H1 (cell line): ENCODE results near the gene CFLAR. TPM values are rescaled to one million over a fixed set of nuclear protein-coding genes. Genes with fewer than 3 reads are reported as not detected.

Source experiments
- CTCF ChIA-PET: fragments of 300-600 bp; sonication (Branson Sonifier 250); formaldehyde crosslinking; loops from one replicate; lab custom pipeline; 2021; ENCODE audit not compliant: partially characterized antibody; lab: Charles Lee
- POLR2A ChIA-PET: fragments of 300-600 bp; sonication (Branson Sonifier 250); formaldehyde crosslinking; loops from one replicate; lab custom pipeline; 2021; ENCODE audit warnings: inconsistent platforms; ENCODE audit not compliant: partially characterized antibody; lab: Charles Lee
- DNase-seq, 2 experiments: peaks; one replicate each; pipeline versions ENCODE4 v3.0.0 to v3.0.0-alpha.2; 2010 to 2022; ENCODE audit warnings: low spot score in 2 of 2, low read depth in 1 of 2, mixed read lengths in 1 of 2
- FAIRE-seq: peaks from 2 replicates; lab custom pipeline; 2011; peaks lifted over from hg19 to GRCh38; lab: Jason Lieb, UNC
- H2AFZ ChIP-seq: 2 replicates; pipeline ENCODE4 v1.8.1; 2012; ENCODE audit warnings: low read length, inconsistent platforms
- H2AK5ac ChIP-seq: 2 replicates; pipeline ENCODE4 v1.6.1; 2013; ENCODE audit warnings: low read depth, low read length
- H2BK120ac ChIP-seq: replicated peaks from 2 replicates; pipeline ENCODE3; 2013; ENCODE audit warnings: low read depth, low read length, inconsistent platforms
- H2BK12ac ChIP-seq: 2 replicates; pipeline ENCODE4 v1.6.1; 2013; ENCODE audit warnings: low read depth, low read length
- H2BK15ac ChIP-seq: 2 replicates; pipeline ENCODE4 v1.6.1; 2013; ENCODE audit warnings: low read length
- H2BK20ac ChIP-seq: 2 replicates; pipeline ENCODE4 v1.6.1; 2013; ENCODE audit warnings: low read length
- H2BK5ac ChIP-seq: 2 replicates; pipeline ENCODE4 v1.6.1; 2013; ENCODE audit warnings: low read depth, low read length
- H3K14ac ChIP-seq: 2 replicates; pipeline ENCODE4 v1.6.1; 2013; ENCODE audit warnings: inconsistent platforms; ENCODE audit not compliant: insufficient read length
- H3K18ac ChIP-seq: 2 replicates; pipeline ENCODE4 v1.6.1; 2013; ENCODE audit warnings: low read length; ENCODE audit errors: extremely low read depth
- H3K23ac ChIP-seq: 2 replicates; pipeline ENCODE4 v1.6.1; 2013; ENCODE audit warnings: inconsistent platforms; ENCODE audit not compliant: insufficient read length
- H3K23me2 ChIP-seq: 2 replicates; pipeline ENCODE4 v1.6.1; 2013; ENCODE audit warnings: low read depth, low read length
- H3K27ac ChIP-seq: 2 replicates; pipeline ENCODE4 v1.6.1; 2011; ENCODE audit warnings: low read depth, low read length, inconsistent platforms
- H3K27me3 ChIP-seq, 4 experiments: replicated peaks in 1 of 4; 1 replicate in 1 of 4; 2 replicates in 3 of 4; pipeline versions ENCODE4 v1.6.1 to v1.8.1; 2011 to 2013; ENCODE audit warnings: low read length in 3 of 4, mild to moderate bottlenecking in 3 of 4, inconsistent platforms in 2 of 4, mixed read lengths in 2 of 4, moderate library complexity in 1 of 4; ENCODE audit not compliant: control insufficient read depth in 3 of 4, insufficient read depth in 3 of 4; ENCODE audit errors: extremely low read depth in 1 of 4
- H3K36me3 ChIP-seq, 4 experiments: 2 replicates each; pipeline versions ENCODE4 v1.6.1 to v1.8.1; 2011 to 2013; ENCODE audit warnings: mild to moderate bottlenecking in 4 of 4, low read length in 3 of 4, moderate library complexity in 2 of 4, control low read depth in 1 of 4, inconsistent platforms in 1 of 4; ENCODE audit not compliant: insufficient read depth in 4 of 4, control insufficient read depth in 2 of 4
- H3K4ac ChIP-seq: replicated peaks from 2 replicates; pipeline ENCODE3; 2013; ENCODE audit warnings: low read length, low read depth, mixed read lengths, inconsistent platforms; ENCODE audit not compliant: insufficient read length
- H3K4me1 ChIP-seq, 4 experiments: replicated peaks in 1 of 4; 1 replicate in 1 of 4; 2 replicates in 3 of 4; pipeline versions ENCODE4 v1.6.1 to v1.8.1; 2011 to 2013; ENCODE audit warnings: low read length in 3 of 4, inconsistent platforms in 2 of 4, mixed read lengths in 1 of 4; ENCODE audit not compliant: insufficient read depth in 4 of 4, control insufficient read depth in 3 of 4
- H3K4me2 ChIP-seq, 2 experiments: 2 replicates each; pipeline versions ENCODE4 v1.6.1 to v1.8.1; 2011 to 2013; ENCODE audit warnings: low read depth in 2 of 2, low read length in 2 of 2, control low read depth in 1 of 2, inconsistent platforms in 1 of 2, mild to moderate bottlenecking in 1 of 2; ENCODE audit not compliant: insufficient read depth in 1 of 2
- H3K4me3 ChIP-seq, 4 experiments: fragments of 200-600, 300-600 bp in 1 of 4; sonication (generic), shearing (Covaris generic), sonication (Bioruptor Twin) in 1 of 4; 2 replicates each; pipeline versions ENCODE4 v1.5.1 to v1.8.1; 2011 to 2016; ENCODE audit warnings: low read length in 4 of 4, low read depth in 3 of 4, control low read depth in 2 of 4, inconsistent platforms in 2 of 4, mild to moderate bottlenecking in 2 of 4, mixed read lengths in 1 of 4, moderate library complexity in 1 of 4; ENCODE audit not compliant: insufficient read depth in 2 of 4; ENCODE audit errors: extremely low read depth in 1 of 4
- H3K56ac ChIP-seq: replicated peaks from 2 replicates; pipeline ENCODE3; 2013; ENCODE audit warnings: low read depth, mild to moderate bottlenecking, mixed read lengths, low read length, inconsistent platforms; ENCODE audit not compliant: insufficient read length
- H3K79me1 ChIP-seq: 2 replicates; pipeline ENCODE4 v1.6.1; 2013; ENCODE audit warnings: low read depth, low read length, control low read depth
- H3K79me2 ChIP-seq, 2 experiments: 2 replicates each; pipeline versions ENCODE4 v1.6.1 to v1.8.1; 2012 to 2013; ENCODE audit warnings: low read length in 2 of 2, mild to moderate bottlenecking in 2 of 2, inconsistent platforms in 1 of 2; ENCODE audit not compliant: insufficient read depth in 2 of 2, control insufficient read depth in 1 of 2
- H3K9ac ChIP-seq, 4 experiments: replicated peaks in 1 of 4; 1 replicate in 1 of 4; 2 replicates in 3 of 4; pipeline versions ENCODE4 v1.6.1 to v1.8.1; 2011 to 2013; ENCODE audit warnings: low read depth in 3 of 4, low read length in 3 of 4, control low read depth in 2 of 4, mild to moderate bottlenecking in 2 of 4, moderate library complexity in 2 of 4, inconsistent platforms in 1 of 4; ENCODE audit errors: extremely low read depth in 1 of 4
- H3K9me3 ChIP-seq, 2 experiments: 2 replicates each; pipeline versions ENCODE4 v1.6.1 to v1.8.1; 2012 to 2013; ENCODE audit warnings: mild to moderate bottlenecking in 2 of 2, moderate library complexity in 2 of 2, control low read depth in 1 of 2, inconsistent platforms in 1 of 2, low read depth in 1 of 2, low read length in 1 of 2, mixed read lengths in 1 of 2; ENCODE audit not compliant: insufficient read depth in 2 of 2
- H4K20me1 ChIP-seq, 2 experiments: replicated peaks in 1 of 2; 2 replicates each; pipeline versions ENCODE3 to v1.8.1; 2011 to 2013; ENCODE audit warnings: inconsistent platforms in 2 of 2, low read length in 2 of 2, mild to moderate bottlenecking in 1 of 2; ENCODE audit not compliant: insufficient read depth in 2 of 2, control insufficient read depth in 1 of 2
- H4K5ac ChIP-seq: 2 replicates; pipeline ENCODE4 v1.6.1; 2013; ENCODE audit warnings: low read length, low read depth, mixed read lengths, inconsistent platforms; ENCODE audit not compliant: insufficient read length
- H4K8ac ChIP-seq: 2 replicates; pipeline ENCODE4 v1.8.0; 2013; ENCODE audit warnings: mild to moderate bottlenecking, moderate library complexity, low read length, inconsistent platforms; ENCODE audit not compliant: insufficient read depth; ENCODE audit errors: extremely low read depth
- H4K91ac ChIP-seq: replicated peaks from 2 replicates; pipeline ENCODE3; 2013; ENCODE audit warnings: low read length, mixed read lengths, inconsistent platforms; ENCODE audit not compliant: insufficient read length
- CREB1 ChIP-seq: IDR thresholded peaks from 2 replicates; pipeline ENCODE4 v1.6.1; 2012; ENCODE audit warnings: inconsistent platforms
- CTCF ChIP-seq, 3 experiments: IDR thresholded peaks; 1 replicate in 2 of 3; 2 replicates in 1 of 3; pipeline versions ENCODE4 v1.5.1 to v1.6.1; 2011; ENCODE audit warnings: low read length in 3 of 3, mild to moderate bottlenecking in 3 of 3, inconsistent platforms in 2 of 3, low read depth in 1 of 3, moderate library complexity in 1 of 3; ENCODE audit not compliant: insufficient read depth in 1 of 3; ENCODE audit errors: control extremely low read depth in 1 of 3
- GABPA ChIP-seq: IDR thresholded peaks from 2 replicates; pipeline ENCODE4 v1.6.1; 2011; ENCODE audit warnings: mild to moderate bottlenecking, low read length, moderate library complexity, borderline replicate concordance; ENCODE audit not compliant: insufficient read depth
- RAD21 ChIP-seq, 2 experiments: IDR thresholded peaks in 1 of 2; conservative IDR thresholded peaks in 1 of 2; 2 replicates each; pipeline ENCODE4 v1.6.1; 2011; ENCODE audit warnings: low read depth in 2 of 2, low read length in 2 of 2, improper control_type of control experiment in 1 of 2, inconsistent platforms in 1 of 2, mild to moderate bottlenecking in 1 of 2, moderate library complexity in 1 of 2
- SIN3A ChIP-seq, 2 experiments: IDR thresholded peaks in 1 of 2; conservative IDR thresholded peaks in 1 of 2; 2 replicates each; pipeline ENCODE4 v1.6.1; 2011 to 2012; ENCODE audit warnings: low read length in 2 of 2, improper control_type of control experiment in 1 of 2, low read depth in 1 of 2, mild to moderate bottlenecking in 1 of 2
- SIRT6 ChIP-seq: IDR thresholded peaks from one replicate; pipeline ENCODE4 v1.7.1; 2012; ENCODE audit warnings: low read length, inconsistent platforms
- SP1 ChIP-seq: IDR thresholded peaks from 2 replicates; pipeline ENCODE4 v1.6.1; 2011; ENCODE audit warnings: low read depth, low read length
- TBP ChIP-seq: IDR thresholded peaks from 2 replicates; pipeline ENCODE4 v1.6.1; 2011; ENCODE audit warnings: low read depth, low read length, improper control_type of control experiment
- TCF12 ChIP-seq: IDR thresholded peaks from 2 replicates; pipeline ENCODE4 v1.6.1; 2011; ENCODE audit warnings: low read depth, mild to moderate bottlenecking, low read length
- WGBS, 2 experiments: shearing (Covaris generic) in 1 of 2; methylation state at CpG; one replicate each; pipeline versions ENCODE4 v1.1.6 to v1.1.7; 2013 to 2015; ENCODE audit warnings: low lambda C conversion rate in 2 of 2, mixed read lengths in 2 of 2, inconsistent platforms in 1 of 2, low coverage in 1 of 2, missing lambda C conversion rate in 1 of 2; ENCODE audit not compliant: insufficient replicate concordance in 2 of 2, insufficient coverage in 1 of 2, insufficient read length in 1 of 2; ENCODE audit errors: extremely low coverage in 1 of 2, missing lambda C conversion rate in 1 of 2; 5-methylcytosine and 5-hydroxymethylcytosine counted together
- polyA plus RNA-seq, 7 experiments: library from polyadenylated mRNA; depleted of rRNA in 3 of 7; stranded (reverse) in 5 of 7; unstranded in 2 of 7; fragments of >200 nt in 5 of 7; fragments of 200-250 nt in 2 of 7; gene quantifications; 1 replicate in 5 of 7; 2 replicates in 1 of 7; 4 replicates in 1 of 7; pipeline versions ENCODE4 v1.2.1 to v1.2.3, GENCODE V29; 2011 to 2013; ENCODE audit warnings: missing spikeins in 2 of 7, mixed read lengths in 2 of 7
- total RNA-seq: library from RNA; stranded (reverse); fragmentation: NEBNext Ultra II Directional; extraction: Animal tissue kit (Norgen Biotek cat#: 25700); gene quantifications from 2 replicates; pipeline ENCODE4 v1.2.1, GENCODE V29; 2021

Gene CFLAR
- total and polyA plus RNA-seq, 2 of the 8 experiments (the other 6 are each of a cell fraction or from before 2014, with no cell fraction given), result 1.1 to 3.9 TPM

GRCh38 chr2:201182650-201183364, 66.8 kb downstream of the CFLAR start, which contains the start of gene CASP10:
Gene CASP10 (plus strand): TSS chr2:201183141. CDS start chr2:201185778, 2,637 bp downstream.
- Histone ChIP-seq H2BK120ac (no peak within 1 kb of the TSS), H3K79me1 (no peaks in the 10 kb centered on the region), H3K14ac (no peak within 1 kb of the TSS), H2AK5ac (no peak within 1 kb of the TSS), H3K23me2 (no peaks in the 10 kb centered on the region), H2BK12ac (peak within 1 kb of the TSS; percentile 35; the same call in 1 of the 2 replicates), H4K5ac (no peak within 1 kb of the TSS), H3K79me2 (no peaks in the 10 kb centered on the region), H3K27ac (peak within 1 kb of the TSS; percentile 46; the same call in 1 of the 2 replicates), H2AFZ (peak within 1 kb of the TSS; percentile 68), H3K4me3 (peak within 1 kb of the TSS in 3 of 4 experiments; percentile 5 to 47 (median 17); a peak in 4 of 8 replicates), H3K18ac (0 out of 2 replicates have a peak within 1 kb of the TSS, but pooled peaks have one; percentile 14), H3K4me2 (peak within 1 kb of the TSS; percentile 19 to 51; a peak in 3 of 4 replicates), H4K8ac (no peak within 1 kb of the TSS), H3K27me3 (no peaks in the 10 kb centered on the region), H3K9ac (no peak within 1 kb of the TSS), H2BK15ac (no peak within 1 kb of the TSS), H3K9me3 (peaks cover 12 to 16% of the 10 kb centered on the region in 2 experiments), H4K91ac (no peak within 1 kb of the TSS), H3K4me1 (no peaks in the 10 kb centered on the region), H3K56ac (no peak within 1 kb of the TSS), H4K20me1 (no peaks in the 10 kb centered on the region), H3K4ac (no peak within 1 kb of the TSS), H2BK20ac (no peak within 1 kb of the TSS), H3K36me3 (no peaks in the 10 kb centered on the region), H2BK5ac (no peak within 1 kb of the TSS), H3K23ac (no peak within 1 kb of the TSS)
- CTCF ChIA-PET, result interaction anchor here (0.5 to 3.9 kb wide), 26 partner anchors 13 to 465 kb away, joined by 3 to 42 read pairs (median 4); no protein-coding TSS in a partner anchor
- WGBS, 2 experiments, result 83% methylated on average over 11 of the region's 11 CpGs; no CpG with 5 or more reads in 1 of the 2 experiments
- POLR2A ChIA-PET, result interaction anchor here (0.6 to 1.3 kb wide), 4 partner anchors 14 to 219 kb away, joined by 3 to 8 read pairs (median 4); partner anchors contain the start of gene ORC2
- FAIRE-seq (no peak), DNase-seq (no peak)
- no peak for TF ChIP-seq SIRT6
- TF ChIP-seq RAD21 (IDR thresholded peaks at IDR 0.05 in 1 of 2, conservative IDR thresholded peaks at IDR 0.05 in 1 of 2; ENCODE audit: low read depth in 2 of 2, low read length in 2 of 2), result peak; percentile 63 to 71
- TF ChIP-seq TCF12, result no peak
- no peak for TF ChIP-seq SIN3A (conservative IDR thresholded peaks at IDR 0.05 in 1 of 2, IDR thresholded peaks at IDR 0.05 in 1 of 2; ENCODE audit: low read depth in 1 of 2, low read length in 2 of 2)
- peak; percentile 42; the same call in 1 of the 2 replicates for TF ChIP-seq SP1
- TF ChIP-seq CTCF (IDR thresholded peaks at IDR 0.05; ENCODE audit: control extremely low read depth in 1 of 3, insufficient read depth in 1 of 3, low read depth in 1 of 3, low read length in 3 of 3), result peak in 2 of 3 experiments; percentile 43 to 60; a peak in 3 of 4 replicates
- TF ChIP-seq GABPA, result no peak
- peak; percentile 34; the same call in 1 of the 2 replicates for TF ChIP-seq TBP
- peak; percentile 44 for TF ChIP-seq CREB1
